ENCODE results near the gene KLF16.
"Not testable (repeated sequence)": the region's sequence is repeated elsewhere in the genome, so short reads cannot be mapped to it uniquely, and the experiment has no call there.

Gene KLF16

DNA sequence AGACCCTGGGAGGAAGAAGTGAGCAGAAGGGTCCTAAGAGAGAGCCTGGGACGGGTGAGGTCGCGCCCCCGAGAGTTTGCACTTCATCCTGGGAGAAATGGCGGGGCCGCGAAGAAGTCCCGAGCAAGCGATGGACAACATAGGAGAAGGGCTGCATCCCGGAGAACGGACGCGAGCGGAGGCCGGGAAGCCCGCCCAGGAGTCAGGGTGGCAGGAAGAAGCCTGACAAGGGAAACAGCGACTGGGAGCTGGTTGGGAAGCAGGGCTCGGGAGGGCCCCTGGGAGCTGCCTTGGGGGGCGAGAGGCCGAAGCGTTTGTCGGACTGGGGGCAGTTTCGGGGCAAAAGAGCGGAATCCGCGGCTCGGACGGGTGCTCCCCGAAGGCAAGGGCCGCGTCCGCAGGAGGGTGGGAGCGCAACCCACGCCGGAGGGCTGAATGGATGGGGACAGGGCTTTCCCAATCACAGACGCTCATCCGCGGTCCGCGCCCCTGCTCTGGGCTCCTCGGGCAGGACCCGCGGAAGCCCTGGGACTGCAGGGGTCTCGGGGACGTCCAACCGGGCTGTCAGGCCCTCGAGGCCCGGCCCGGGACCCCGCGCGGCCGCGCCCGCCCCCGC lies 21.4 kb upstream of the KLF16 start:
- DNase-seq (ENCODE audit: low read depth in 2 of 2, low spot score in 1 of 2): no peak

DNA sequence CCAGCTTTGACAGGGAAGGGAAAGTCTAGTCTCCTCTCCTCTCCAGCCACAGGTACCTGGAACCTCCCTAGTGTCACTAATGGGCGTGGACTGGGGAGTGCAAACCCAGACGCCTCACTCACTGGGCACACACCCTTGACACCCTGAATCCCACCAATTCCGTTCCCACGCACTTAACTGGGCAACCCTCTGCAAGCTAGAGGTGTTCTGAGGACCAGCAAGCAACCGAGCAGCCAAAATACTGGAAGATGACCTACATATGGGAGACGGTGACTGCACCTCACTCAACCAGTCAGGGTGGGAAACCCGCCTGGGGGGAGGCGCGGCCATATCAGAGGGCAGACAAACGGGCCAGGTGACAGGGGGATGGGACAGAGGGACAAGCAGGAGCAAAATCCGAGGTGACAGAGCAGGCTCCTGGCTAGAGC lies 20.9 kb upstream of the KLF16 start:
- DNase-seq (ENCODE audit: low read depth in 2 of 2, low spot score in 1 of 2): no peak

DNA sequence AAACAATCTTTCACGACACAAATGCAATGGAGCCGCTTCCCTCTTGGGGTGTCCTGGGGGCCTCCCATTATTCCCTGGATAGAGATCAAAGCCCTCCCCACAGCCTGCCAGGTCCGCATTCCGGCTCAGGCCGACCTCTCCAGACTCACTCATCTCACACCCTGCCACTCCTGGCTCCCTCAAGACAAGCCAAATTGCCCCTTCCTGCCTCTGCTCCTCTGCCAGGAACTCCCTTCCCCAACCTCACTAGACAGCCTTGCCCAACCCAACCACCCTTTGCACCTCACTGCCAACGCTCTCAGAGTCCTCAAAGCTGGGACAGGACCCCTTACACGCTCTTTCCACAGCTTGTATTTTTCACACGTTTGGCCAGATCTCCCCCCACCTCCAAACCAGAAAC lies 20.4 kb upstream of the KLF16 start:
- no peak for DNase-seq (ENCODE audit: low read depth in 2 of 2, low spot score in 1 of 2)

DNA sequence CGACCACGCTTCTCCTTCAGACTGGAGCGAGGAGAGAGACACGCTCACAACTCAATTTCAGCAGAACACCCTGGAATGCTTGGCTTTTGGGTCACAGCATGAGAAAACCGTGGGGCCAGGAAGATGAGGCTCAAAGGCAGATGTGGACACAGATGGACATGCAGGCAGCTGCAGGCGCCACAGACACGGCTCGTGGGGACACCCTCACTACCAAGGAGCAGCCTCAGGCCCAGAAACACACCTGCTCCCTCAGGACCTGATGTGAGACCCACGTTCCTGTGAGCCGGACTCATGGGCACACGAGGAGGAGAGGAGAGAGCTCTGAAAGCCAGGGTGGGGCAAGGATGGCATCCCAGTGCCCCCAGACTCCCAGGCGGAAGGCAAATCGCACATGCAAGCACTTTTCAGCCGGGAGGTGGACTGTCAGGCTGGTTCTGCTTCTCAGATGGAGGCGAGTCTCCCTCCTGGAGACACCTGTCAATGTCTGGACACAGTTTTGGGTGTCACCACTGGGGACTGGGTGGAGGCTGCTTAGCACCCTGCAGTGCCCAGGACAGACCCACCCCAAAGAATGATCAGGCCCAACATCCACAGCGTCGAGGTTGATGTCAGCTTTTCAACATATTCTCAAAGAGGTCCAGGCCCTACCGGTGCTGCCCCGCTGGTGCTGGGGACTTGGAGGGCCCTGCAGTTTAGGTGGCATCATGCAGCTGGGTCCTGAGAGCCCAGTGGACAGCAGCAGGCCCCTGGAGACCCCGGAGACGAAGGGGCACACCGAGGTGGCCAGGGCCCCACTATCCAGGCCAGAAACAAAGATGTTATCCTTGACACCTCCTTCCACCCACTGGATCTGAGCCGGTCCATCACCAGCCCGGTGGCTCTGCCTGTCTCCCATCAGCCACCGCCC lies 19.7 kb upstream of the KLF16 start:
- no peak for DNase-seq (ENCODE audit: low read depth in 2 of 2, low spot score in 1 of 2)

DNA sequence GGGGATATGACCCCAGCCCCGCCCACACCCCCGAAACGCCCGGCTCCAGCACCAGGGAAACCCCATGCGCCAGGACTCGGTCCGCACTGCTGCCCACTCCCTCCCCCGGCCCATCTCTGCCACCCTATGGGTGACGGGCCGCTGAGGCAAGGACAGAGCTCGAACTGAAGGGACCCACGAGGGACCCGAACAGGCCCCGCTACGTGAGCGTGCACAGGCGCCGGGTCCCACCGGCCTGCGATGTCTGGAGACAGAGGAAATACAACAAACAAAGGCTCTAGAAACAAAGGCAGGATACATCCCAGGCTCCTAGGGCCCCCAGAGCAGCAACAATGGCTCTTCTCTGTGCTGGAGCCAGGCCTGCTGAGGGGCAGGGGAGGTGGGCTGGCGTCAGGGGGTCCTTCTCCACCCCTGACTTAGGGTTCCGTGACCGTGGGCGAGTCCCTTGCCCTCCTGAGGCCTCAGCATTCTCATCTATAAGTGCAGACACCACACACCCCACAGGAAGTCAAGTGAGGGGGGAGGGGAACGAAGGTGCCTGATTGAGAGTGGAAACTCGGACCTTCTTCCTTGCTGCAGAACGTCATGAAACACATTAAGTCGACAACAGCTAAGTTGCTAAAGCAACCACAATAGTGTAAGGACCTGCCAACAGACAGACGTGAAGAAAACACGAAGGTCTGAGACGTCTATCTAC lies 18.9 kb upstream of the KLF16 start:
- DNase-seq (ENCODE audit: low read depth in 2 of 2, low spot score in 1 of 2): peak in 1 of 2 donors; percentile 64

DNA sequence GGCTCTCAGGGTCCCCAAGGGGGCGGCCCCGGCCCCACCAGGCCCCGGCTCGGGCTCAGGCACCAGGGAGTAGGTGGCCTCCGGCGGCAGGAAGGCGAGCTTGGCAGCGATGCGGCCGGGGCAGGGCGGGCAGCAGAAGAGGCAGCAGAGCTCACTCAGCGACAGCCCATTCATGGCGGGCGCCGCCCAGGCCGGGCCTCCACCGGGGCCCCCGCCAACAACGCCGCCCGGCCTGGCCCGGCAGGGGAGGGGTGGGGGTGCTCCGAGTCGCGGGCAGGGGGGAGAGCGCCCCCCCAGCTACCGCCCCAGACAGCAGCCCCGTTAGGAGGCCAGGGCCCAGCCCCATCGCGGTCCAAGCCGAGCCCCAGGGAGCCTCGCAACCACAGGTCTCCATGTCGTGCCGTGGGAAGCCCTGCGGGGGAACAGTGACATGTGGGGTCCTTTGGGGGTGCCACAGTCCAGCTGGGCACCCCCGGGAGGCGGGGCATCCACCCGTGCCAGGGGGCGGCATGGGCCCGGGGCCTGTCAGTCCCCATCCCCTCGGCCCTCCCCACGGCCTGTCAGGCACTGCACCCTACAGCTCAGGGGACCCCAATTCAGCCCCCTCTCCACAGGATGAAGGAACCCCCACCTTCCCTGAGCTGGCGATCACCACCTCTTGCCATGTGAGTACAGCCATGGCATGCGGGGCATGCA lies 18.2 kb upstream of the KLF16 start:
- not testable (repeated sequence) for DNase-seq (ENCODE audit: low read depth in 2 of 2, low spot score in 1 of 2)

DNA sequence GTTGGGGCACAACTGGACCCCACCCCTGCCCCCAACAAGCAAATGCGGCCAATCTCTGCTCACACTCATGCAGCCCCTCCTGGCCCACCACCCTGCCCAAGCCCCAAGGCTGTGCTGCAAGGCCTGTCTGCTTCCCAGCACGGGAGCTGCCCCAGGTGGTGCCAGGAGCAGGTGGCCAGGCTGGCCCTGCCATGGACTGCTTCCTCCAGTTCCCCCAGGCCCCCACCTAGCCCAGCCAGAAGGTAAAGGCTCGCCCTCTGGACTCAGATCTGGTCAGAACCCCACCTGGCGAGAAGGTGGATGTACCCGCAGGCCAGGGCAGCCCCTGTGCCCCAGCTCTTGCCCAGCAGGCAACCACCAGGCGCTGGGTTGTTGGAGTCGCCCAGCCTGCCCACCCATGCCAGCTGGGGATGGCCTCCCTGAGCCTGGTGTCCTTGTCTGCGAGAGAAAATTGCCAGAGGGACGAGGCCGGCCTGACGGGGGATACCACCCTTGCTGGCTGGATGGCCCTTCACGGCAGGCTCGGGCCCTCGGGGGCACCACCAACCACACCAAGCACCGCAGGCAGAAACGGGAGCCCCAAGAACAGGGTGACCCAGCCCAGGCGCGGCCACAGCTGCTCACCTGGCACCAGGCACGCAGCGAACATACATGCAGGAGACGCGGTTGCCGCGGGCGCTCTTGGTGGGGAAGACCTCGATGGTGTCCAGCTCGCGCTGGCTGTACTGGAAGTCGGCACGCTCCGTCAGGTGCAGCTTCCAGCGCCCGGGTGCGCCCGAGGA lies 17.4 kb upstream of the KLF16 start:
- DNase-seq (ENCODE audit: low read depth in 2 of 2, low spot score in 1 of 2): no peak

DNA sequence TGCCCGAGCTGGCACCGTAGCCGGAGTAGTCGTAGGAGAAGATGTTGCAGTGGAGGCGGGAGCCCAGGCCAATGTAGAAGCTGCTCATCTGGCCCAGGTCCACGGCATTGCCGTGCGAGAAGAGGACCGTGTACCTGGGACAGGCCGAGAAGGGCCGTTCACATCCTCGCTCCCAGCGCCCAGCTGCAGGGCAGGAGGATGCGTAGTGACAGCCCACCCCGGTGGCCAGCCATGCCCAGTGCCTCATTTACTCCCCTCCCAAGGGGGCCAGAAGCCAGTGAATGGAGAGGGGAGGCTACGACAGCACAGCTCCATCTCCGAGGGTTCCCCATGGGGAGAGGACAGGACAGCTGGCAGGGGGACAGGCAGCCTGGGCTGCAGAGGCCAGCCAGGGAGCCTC lies 16.6 kb upstream of the KLF16 start:
- not testable (repeated sequence) for DNase-seq (ENCODE audit: low read depth in 2 of 2, low spot score in 1 of 2)

DNA sequence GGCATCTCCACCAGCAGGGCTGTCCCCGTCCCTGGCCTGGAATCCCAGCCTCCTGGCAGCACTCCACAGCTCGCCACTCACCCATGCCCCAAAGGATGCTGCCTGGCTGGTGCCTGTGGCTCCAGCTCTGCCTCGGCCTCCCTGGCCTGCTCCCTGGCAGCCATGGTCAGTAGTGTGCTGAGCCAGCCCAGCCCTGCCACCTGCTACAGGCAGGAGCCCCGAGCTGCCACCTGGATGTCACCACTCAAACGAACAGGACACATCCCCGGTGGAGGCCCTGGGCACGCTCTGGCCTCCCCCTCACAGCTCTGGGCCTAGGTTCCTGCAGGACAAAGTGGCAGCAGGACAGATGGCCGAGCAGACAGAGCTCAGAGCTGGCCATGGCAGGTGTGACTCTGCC lies 15.2 kb upstream of the KLF16 start:
- not testable (repeated sequence) for DNase-seq (ENCODE audit: low read depth in 2 of 2, low spot score in 1 of 2)

DNA sequence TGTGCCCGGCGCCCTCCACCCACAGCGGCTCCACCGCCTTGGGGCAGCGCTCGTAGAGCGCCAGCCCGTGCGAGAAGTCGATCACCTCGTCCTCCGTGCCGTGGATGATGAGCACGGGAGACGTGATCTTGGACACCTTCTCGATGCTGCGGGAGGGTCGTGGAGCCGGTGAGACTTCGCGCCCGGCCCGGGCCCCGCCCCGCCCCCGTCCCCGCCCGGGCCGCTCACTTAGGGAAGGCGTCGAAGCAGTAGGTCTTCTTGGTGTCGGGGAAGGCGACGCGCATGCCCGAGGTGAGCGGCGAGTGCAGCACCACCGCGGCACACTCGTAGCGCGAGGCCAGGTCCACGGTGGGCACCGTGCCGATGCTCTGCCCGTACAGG lies 13.9 kb upstream of the KLF16 start:
- DNase-seq (ENCODE audit: low read depth in 2 of 2, low spot score in 1 of 2): not testable (repeated sequence)

DNA sequence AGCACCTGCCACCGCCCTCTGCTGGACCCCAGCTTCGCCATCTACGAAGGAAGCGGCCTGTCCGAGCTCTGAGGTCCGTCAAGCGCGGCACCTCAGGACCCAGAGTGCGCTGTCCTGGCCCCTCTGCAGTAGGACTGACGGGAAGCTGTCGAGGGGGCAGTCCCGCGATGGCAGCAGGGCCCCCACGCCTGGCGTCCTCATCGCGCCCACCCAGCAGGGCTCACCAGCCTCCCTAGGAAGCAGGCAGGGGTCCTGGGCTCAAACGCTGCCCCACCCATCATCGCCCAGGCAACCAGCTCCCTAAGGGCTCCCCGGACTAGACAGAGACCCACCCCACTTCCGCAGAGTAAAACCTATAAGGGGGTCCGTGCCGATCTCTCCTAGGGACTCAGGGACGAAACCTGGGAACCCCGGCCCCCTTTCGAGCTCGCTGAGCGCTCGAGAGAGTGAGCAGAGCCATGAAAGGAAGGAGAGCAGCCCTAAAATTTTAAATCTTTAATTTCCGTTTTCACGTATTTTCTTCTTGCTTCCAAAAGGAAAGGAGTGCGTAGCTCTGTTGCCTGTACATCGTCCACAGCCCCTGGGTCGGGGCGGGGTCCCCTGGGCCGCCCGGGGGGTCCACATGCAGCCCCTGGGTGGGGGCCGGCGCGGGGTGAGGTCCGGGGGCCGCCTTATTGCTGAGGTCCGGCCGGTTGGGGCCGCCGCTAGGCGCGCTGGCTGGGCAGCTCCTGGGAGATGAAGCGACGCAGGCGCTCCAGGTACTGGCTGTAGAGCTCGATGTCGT lies 13.3 kb upstream of the KLF16 start:
- DNase-seq (ENCODE audit: low read depth in 2 of 2, low spot score in 1 of 2): not testable (repeated sequence)

DNA sequence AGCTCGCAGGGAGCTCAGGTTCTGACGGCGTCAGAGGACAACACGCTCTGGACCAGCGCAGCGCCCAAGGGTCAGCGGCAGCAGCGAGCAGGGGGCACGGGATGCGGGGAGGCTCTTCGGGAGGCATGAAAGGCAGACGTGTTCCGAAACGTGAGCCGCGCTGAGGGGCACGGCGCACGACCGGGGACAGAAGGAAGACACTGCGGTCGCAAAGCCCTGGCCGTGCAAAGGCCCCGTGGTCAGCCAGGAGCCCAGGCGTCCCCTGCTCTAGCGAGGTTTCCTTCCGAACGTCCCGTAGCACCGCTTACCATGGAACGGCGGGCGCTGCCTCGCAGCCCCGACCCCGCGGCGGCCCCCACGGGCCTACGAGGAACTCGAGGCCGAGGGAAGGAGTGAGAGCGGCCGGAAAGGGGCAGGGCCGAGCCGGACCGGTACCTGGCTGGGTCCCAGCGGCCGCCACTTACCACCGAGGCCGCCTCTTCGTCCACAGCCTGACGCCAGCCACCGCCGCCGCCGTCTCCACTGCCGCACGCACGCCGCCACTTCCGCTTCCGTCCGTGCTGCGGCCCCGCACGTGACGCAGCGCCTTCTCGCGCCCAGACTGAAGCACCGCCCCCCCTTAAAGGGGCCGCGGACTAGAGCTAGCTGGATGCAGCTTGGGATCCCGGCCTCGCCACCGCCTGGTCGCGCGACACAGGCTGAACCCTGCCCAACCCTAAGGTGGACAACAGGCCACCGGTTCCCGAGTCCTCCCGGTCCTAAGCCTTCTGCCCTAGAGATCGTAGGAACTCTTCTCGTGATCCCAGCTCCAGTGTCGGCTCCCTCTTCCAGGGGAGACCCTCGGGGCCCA lies 12.5 kb upstream of the KLF16 start:
- DNase-seq (ENCODE audit: low read depth in 2 of 2, low spot score in 1 of 2): peak in 1 of 2 donors; percentile 71

DNA sequence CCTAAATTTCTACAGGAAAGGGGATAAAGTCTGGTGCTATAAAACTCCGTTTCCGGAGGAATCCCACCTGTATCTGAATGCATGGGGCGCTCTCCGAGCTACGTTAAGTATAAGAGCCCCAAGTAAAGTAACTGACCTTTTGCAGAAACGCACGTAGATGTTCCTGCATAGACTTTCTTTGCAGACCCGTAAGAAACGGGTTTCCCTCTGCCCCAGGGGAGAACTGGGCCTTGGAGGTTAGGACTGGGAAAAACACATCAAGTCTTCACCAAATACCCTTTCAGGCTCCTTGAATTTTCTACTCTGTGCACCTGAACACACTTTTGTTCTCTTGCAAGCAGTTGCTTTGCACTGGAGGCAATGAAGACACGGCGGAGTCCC lies 11.9 kb upstream of the KLF16 start:
- not testable (repeated sequence) for DNase-seq (ENCODE audit: low read depth in 2 of 2, low spot score in 1 of 2)

DNA sequence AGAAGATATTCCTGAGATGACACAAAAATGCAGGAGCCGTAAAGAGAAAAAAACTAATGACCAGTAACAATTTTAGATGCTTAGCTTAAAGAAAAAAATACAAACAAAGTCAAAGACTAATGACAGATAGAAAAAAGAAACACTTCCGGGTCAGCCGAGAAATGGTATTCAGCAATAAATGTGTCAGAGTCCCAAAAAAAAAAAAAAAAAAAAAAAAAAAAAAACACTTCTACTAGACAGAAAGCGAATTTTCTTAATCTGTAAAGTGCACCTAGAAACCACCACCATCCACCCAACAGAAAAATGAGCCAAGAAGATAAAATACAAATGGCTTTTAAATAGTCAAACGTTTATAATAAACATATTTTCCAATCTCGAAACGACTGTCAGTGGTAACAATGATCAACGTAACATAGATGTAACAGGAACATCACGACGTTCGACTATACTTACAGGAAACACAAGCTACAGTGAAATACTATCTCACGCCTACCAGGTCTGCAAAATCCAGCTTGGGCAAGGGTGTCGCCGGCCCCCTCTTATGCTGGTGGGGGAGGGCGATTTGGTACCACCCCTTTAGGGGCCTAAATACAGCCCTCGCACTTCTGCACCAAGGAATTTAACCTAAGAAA lies 11.3 kb upstream of the KLF16 start:
- no peak for DNase-seq (ENCODE audit: low read depth in 2 of 2, low spot score in 1 of 2)

DNA sequence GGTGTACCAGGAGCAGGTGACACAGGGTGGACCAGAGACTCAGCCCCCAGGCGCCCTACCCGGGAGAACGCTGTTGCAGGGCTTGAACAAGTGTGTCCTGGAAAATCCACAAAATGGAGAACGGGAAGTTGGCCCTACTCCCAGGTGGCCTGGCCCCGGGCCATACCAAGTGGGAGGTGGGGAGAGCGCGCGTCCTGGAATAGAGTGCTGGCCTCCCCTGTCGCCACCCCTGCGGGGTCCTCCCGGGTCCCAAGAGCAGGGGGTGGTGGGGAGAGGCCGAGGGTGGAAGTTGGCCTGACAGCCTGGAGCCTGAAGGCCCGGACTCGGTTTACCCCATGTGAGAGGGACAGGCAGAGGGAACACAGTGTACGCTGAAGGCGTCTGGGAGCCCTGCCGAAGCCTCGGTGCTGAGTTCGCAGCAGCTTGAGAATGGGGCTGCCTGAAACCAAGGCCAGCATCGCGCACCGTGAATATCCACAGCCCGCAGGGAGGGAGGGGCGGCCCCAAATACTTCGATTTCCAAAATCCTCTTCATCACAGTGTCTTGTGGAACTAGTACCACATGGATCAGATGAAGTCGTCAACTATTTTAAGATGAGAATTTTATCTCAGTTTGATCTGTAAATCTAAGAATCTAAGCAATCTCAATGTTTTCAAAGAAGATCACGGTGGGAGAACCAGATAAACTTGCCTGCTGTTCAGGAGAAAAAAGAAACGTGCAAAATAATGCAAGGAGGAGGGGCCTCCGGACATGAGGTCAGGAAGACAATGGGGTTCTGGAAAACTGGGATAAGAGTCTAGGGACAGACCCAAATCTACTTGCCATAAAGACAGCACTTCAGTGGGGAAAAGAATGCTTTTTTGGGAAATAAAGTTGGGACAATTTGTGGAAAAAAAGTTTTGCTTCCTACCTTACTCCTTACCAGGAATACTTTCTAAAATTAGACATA lies 10.4 kb upstream of the KLF16 start:
- DNase-seq (ENCODE audit: low read depth in 2 of 2, low spot score in 1 of 2): no peak

DNA sequence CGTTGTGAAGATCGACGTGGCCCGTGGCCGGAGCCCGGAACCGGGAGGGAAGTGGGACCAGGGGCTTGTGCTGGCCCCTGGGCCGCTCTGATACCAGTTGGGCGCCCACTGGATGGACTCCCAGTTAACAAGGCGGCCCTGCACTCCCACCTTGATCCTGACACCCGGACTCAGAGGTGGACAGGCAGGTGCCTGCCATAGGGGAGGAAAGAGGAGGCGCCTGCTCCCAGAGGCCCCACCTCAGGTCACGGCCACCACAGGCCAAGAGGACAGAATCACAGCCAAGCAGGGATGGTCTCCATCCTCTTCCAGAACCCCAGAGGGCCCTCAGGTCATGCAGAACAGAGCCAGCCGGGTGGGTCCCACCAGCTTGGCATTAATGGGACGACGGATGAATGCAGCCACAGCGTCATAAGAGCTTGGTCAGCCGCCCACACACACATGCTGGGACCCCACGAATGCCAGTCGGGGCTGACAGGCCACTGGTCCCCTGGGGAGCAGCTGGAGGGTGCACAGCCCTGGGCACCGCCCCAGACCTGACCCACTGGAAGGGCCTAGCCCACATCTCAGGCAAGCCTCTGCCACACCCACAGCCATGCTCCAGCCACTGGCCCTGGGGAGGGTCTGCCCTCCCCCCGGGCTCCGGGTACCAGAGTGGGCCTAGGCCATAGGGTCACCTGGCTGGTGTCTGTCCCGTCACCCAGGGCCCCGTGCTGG lies 9.6 kb upstream of the KLF16 start:
- no peak for DNase-seq (ENCODE audit: low read depth in 2 of 2, low spot score in 1 of 2)

DNA sequence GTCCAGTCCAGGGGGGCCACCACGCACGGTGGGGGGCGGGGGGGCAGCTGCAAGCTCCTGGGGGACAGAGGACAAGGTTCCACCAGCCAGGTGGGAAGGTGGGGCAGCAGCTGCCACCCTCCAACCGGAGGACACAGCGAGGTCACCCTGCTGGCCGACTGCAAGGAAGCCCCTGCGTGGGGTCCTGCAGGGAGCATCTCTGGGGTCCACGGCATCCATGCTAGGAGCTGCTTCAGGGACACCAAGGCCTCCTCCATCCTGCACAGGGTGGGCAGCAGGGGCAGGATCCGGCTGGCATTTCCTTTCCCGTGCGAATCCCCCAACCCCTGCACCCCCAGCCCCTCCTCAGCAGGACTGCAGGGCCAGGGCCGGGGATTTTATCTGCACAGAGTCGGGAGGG lies 8.3 kb upstream of the KLF16 start:
- no peak for DNase-seq (ENCODE audit: low read depth in 2 of 2, low spot score in 1 of 2)
